ENCODE data around the gene GALNT3.

DNA sequence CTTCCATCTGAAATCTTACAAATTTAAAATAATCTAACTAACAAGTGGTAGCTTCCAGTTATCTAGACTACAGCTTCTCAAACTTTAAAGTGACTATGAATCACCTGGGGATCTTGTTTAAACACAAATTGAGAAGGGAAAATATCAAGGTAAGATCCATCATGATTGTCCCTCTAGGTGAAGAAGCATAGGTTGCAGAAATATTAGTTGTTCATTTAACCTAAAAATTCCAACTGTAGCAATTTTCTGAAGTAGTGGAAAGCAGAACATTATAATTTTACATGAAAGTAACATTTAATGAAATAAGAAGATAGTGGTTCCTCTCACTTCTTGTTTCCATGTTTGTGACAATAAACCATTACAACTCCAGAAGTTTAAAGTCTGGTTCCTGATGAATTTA lies 17.3 kb downstream of the GALNT3 start:
- no peak for TF ChIP-seq CTCF (IDR thresholded peaks at IDR 0.05)
- no peak for TF ChIP-seq EP300 (IDR thresholded peaks at IDR 0.05; ENCODE audit: low read depth)
